ENCODE measurements around the gene TMC4.
"Not testable (repeated sequence)": the region's sequence is repeated elsewhere in the genome, so short reads cannot be mapped to it uniquely, and the experiment has no call there.

TMC4 gene

DNA sequence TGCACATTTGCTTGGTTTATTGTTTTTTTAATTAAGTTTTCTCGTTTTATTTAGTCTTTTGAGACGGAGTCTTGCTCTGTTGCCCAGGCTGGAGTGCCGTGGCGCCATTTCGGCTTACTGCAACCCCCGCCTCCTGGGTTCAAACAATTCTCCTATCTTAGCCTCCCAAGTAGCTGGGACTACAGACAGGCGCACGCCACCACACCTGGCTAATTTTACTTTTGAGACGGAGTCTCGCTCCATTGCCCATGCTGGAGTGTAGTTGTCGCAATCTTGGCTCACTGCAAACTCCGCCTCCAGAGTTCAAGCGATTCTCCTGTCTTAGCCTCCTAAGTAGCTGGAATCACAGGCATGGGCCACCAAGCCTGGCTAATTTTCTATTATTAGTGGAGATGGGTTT lies 29.0 kb upstream of the TMC4 start:
- no peak for DNase-seq

DNA sequence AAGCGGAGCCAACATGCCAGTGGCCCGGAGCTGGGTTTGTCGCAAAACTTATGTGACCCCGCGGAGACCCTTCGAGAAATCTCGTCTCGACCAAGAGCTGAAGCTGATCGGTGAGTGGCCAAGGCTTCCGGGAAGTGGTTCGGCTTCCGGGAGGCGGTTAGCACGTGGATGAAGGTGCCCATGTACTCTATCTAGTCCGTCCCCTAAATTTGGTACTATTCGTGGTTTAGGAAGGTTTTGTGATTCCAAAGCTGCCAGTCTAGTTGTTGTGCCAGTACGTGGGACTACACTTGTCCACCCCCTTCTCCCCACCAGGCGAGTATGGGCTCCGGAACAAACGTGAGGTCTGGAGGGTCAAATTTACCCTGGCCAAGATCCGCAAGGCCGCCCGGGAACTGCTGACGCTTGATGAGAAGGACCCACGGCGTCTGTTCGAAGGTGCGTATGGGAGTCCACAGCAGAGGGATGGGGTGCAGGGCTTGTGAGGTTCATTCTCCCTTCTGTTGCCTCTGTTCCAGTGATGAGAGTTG lies 28.3 kb upstream of the TMC4 start:
- no peak for DNase-seq

DNA sequence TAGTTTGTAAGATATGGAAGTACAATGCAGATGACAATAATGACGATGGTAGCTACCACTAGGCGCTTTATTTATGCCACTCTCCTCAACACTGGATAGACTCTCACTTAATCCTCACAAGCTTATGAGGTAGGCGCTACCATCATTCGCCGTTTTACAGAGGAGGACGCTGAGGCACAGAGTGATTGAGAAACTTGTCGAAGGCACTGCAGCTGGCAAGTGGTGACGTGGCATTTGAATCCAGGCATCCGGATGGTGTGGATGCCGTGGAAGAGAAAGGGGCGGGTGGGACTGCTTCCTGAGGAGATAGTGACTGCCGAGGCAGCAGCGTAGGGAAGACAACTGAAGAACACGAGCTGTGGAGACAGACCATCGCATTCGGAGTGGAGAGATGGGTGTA lies 26.4 kb upstream of the TMC4 start:
- no peak for DNase-seq

DNA sequence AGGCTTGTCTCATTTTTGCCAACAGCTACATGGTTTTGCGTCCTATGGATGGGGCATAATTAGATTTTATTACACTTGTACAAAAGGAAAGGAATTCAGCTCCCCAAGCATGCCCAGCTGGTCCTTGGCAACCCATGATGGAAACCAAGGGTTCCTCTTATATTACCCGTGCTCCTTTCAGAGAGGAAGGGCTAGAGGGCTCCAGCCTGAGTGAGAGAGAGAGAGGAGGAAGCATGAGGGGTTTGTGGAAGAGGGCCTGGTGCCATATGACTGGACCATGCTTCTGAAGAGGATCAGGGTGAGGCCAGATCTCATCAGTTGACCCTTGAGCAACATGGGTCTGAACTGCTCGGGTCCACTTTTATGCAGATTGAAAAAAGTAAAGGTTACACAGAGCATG lies 24.2 kb upstream of the TMC4 start:
- DNase-seq = no peak

DNA sequence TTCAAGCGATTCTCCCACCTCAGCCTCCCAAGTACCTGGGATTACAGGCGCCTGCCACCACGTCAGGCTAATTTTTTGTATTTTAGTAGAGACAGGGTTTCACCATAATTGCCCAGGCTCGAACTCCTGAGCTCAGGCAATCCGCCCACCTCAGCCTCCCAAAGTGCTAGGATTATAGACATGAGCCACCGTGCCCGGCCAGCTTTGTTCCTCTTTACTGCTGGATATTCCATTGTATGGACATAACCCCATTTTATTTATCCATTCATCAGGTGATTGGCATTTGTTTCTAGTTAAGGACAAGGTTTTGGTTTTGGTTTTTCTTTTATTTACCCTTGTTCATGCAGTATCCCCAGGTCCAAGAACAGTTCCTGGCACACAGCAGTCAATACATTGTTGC lies 23.6 kb upstream of the TMC4 start:
- no peak for DNase-seq

DNA sequence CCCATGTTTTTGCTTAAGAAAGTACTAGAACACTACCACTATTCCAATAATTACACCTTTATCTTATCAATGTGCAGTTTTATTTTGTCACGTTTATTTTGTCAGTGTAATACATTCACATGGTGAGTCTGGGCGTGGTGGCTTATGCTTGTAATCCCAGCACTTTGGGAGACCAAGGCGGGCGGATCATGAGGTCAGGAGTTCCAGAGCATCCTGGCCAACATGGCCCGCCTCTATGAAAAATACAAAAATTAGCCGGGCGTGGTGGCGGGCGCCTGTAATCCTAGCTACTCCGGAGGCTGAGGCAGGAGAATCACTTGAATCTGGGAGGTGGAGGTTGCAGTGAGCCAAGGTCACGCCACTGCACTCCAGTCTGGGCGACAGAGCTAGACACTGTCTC lies 21.5 kb upstream of the TMC4 start:
- DNase-seq = not testable (repeated sequence)

DNA sequence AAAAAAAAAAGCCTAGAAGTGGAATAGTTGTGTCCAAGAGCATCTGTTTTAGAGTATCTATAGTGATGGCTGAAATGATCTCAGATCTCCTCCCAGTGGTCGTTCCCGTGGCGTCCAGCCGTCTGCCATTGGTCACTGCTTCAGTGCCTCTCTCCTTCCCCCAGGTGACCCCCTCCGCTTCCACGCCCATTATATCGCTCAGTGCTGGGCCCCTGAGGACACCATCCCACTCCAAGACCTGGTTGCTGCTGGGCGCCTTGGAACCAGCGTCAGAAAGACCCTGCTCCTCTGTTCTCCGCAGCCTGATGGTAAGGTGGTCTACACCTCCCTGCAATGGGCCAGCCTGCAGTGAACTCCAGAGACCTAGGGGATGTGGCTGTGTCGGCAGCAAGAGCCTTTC lies 20.1 kb upstream of the TMC4 start:
- no peak for DNase-seq

DNA sequence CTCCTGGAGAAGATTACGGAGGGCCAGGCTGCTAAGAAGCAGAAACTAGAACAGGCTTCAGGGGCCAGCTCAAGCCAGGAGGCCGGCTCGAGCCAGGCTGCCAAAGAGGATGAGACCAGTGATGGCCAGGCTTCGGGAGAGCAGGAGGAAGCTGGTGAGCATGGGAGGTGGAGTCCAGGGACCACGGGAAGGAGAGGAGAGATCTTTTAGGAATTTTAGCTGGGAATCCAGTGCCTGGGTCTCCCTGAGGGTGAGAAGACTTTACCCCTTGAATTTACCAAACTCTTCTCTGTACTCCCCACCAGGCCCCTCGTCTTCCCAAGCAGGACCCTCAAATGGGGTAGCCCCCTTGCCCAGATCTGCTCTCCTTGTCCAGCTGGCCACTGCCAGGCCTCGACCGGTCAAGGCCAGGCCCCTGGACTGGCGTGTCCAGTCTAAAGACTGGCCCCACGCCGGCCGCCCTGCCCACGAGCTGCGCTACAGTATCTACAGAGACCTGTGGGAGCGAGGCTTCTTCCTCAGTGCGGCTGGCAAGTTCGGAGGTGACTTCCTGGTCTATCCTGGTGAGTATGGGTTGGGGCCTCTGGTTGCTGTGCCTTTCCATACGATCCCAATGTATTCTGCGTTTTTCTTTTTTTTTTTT lies 19.0 kb upstream of the TMC4 start:
- no peak for DNase-seq

DNA sequence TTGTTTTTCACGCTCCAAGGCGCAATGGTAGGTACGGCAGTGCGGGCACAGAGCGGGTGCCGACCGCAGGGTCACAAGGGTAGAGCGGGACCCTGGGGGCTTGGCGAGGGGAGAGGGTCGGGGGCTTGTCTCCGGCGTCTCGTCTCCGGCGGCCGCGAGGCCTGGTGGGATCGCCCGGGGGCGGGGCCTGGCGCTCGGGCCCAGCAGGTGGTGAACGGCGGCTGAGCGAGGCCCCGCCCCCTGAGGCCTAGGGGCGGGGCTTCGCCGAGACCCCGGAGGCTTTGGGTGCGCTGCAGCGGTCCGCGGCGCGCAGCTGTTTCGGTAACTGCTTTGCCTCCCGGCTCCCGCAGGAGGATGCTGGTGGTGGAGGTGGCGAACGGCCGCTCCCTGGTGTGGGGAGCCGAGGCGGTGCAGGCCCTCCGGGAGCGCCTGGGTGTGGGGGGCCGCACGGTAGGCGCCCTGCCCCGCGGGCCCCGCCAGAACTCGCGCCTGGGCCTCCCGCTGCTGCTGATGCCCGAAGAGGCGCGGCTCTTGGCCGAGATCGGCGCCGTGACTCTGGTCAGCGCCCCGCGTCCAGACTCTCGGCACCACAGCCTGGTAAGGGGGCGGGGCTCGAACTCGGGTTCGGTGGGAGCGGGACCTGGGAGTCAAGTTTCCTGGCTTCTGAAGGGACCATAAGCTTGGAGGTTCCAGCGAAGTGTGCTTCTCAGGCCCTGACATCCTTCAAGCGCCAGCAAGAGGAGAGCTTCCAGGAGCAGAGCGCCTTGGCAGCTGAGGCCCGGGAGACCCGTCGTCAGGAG lies 18.3 kb upstream of the TMC4 start, which contains the start of gene TSEN34:
Gene TSEN34 (plus strand): TSS at position 298 of the 800 bp plus-strand sequence. CDS start 57 bp downstream, at position 355.
- DNase-seq = peak; percentile 80

DNA sequence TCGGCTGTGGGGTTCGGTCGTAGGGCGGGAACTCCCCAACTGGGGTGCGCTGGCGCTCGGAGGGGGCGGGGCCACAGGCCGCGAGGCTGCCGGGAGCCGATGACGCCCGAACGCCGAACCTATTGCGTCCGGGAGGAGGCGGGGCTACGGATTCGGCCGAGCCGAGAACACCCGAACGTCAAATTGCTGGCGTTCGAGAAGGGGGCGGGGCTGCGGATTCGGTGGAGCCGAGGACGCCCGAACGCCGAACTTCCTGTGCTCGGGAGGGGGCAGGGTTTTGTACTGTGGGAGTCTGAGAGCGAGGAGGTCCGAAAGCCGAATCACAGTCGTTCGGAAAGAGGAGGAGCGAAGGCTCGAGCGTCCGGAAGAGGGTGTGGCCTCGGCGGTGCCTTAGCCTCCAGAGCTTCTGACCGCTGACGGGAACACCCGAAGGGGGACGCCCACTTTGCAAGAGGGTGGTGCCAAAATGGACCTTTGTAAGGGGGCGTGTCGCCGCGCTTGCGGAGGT lies 17.6 kb upstream of the TMC4 start:
- DNase-seq = peak; percentile 99

DNA sequence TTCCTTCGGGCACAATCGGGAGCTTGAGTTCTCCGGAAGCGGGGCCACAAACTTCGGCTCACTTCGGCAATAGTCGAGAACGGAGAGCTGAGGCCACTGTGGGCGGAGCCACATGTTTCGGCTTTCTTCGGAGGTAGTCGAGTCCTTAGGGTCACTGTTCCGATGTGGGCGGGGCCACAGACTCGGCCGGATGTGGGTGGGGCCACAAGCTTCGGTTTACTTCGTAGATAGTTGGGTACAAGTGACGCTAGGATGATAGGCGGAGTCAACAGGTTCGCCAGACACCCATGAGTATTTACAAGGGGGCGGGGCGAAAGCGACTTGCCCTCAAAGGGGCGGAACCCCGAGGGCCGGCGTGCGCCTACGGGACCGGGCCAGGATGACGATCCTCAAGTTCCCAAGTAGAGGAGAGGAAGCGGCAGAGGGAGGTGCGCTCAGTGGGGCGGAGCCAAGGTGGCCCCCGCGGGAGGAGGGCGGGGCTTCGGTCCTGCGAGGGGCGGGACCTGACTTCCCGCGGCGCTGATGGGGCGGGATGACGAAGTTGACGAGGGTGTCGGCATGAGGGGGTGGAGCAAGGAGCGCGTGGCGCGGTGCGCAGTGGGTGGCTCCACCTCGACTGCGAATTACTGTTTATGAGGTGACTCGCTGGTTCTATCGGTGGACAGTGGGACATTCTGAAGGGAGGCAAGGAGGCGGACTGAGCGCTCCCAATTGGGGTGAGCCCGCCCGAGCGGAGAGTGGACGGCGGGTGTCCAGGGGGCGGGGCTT lies 17.0 kb upstream of the TMC4 start:
- DNase-seq = peak; percentile 99

DNA sequence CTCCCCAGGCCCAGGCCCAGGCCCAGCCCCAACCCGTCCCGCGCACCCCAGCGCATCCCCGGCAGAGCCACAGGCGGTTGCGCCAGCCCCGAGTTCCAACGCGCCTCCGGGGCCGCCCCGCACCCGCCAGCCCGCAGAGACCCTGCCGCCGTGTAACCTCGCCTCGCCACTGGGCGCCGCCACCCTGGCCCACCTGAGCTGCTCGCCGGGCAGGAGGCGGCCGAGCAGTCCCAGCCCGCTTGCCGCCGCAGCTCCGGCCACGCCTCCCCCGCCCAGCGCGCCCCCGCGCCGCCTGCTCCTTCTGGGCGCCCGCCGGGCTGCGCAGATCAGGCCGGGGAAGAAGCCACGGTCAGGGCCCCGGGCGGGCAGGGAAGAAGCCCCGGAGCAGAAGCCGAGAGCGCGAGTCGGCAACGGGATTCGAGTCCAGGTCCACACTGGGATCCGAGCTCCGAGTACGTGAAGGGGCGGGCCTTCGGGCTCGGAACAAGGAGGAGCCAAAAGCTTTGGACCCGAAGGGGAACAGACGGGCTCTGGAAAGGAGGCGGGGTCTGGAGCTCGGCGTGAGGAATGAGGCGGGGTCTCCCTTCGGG lies 16.3 kb upstream of the TMC4 start, which contains the start of gene MBOAT7:
Gene MBOAT7 (minus strand): TSS at position 436 of the 590 bp plus-strand sequence. CDS start 1,072 bp downstream, outside the sequence.
- DNase-seq = no peak

DNA sequence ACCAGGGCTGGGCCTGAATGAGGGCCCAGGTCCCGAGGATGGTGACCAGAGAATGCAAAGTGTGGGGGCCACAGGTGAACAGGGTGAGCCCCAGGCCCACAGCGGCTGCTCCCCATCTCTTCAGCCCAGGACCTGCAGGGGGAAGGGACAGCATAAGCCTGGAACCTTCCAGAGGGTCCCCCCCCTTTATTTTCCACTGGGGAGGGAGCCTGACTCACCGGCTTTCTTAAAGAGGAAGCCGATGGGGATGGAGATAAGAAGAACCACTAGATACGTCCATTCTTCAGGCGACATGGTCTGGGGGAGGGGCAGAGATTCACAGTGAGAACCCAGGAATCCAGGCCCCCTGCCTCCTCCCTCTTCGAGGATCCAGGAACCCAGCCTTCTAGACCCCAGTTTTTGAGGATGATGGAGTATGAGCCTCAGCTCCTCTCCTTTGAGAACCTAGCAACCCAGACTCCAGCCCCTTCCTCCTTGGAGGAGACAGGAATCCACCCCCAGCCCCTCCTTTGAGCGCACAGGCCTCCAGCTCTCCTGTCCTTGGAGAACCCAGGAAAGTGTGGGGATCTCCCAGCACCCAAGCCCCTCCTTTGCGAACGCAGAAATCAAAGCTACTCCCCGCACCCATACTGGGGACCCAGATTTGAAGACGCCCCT lies 15.4 kb upstream of the TMC4 start:
- peak; percentile 53 for DNase-seq

DNA sequence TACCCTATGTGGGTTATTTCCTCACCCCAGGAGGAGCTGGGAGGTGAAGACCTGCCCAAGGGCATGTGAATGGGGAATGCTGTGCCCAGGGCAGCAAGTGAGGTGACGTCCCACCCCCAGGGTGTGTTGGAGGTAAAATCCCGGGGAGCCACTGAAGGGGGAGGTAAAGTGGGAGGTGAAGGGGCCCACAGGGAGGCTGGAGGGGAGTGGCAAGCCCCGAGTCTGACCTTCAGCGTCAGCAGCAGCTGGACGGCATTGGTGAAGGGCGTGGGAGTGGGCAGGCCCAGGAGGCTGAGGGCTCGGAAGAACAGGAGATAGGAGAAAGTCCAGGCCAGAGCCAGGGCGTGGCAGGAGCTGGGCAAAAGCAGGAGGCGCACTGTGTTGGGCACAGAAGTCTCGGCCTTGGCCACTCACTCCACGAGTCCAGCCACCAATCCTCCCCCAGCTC lies 14.0 kb upstream of the TMC4 start:
- DNase-seq = no peak

DNA sequence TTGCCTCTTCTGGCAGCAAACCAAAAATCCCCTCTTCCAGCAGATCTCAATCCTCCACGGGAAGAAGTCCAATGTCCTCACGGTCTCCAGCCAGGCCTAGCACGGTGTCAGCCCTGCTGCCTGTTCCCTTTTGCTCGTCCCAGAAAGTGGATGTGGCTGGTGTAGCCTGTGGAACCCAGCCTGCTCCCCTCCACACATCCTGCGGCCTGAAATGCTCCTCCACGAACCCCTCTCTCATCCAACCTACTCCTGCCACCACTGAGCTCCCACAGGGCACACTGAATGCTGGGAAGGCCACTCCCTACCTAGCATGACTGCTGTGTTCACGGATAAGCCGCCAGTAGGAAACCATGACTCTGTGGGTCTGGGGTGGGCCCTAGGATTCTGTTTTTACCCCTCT lies 13.4 kb upstream of the TMC4 start:
- no peak for DNase-seq

DNA sequence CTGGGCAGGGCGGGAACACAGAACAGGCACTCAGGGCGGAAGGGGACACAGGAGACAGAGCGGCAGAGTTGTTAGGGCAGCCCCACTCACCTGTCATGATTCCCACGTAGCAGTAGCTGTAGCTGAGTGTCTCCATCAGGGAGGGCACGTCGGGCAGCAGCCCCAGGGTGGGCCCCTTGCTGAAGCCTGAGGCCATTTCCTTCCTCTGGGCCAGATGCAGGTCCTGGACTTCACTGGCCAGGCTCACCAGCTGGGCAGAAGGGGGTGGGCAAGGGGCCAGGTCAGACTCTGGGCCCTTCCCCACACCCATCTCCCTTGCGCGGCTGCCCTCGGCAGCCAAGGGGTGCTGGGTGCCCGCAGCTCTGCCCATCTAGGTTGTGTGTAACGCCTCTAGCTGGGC lies 10.5 kb upstream of the TMC4 start:
- DNase-seq = no peak

DNA sequence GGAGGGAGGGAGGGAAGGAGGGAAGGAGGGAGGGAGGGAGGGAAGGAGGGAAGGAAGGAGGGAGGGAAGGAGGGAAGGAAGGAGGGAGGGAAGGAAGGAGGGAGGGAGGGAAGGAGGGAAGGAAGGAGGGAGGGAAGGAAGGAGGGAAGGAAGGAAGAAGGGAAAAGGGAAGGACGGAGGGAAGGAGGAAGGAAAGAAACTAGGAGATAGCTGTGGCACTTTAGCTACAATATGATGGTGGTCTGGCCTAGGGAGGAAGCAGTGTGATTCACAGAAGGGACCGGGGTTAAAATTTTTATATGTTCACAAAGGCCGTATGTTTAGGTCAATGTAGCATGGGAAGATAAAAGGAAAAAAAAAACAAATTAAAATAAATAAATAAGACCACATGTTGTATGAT lies 8.9 kb upstream of the TMC4 start:
- not testable (repeated sequence) for DNase-seq

DNA sequence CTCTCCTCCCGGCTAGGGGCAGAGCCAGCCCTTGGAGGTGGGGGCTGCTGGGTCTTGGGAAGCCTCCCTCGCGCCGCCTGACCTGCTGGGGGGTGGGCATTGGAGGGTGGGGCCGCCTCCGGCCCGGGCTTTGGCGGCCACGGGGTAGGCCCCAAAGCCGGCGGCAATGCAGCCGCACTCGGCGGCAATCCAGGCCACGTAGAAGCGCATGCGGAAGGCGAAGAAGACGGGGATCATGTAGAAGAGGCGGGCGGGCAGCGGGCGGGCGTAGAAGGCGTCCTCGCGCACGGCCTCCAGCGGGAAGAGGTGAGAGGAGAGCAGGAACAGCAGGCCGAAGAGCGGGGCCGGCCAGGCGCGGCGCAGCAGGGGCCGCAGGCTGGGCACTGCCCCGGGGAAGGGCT lies 7.7 kb upstream of the TMC4 start:
- no peak for DNase-seq

DNA sequence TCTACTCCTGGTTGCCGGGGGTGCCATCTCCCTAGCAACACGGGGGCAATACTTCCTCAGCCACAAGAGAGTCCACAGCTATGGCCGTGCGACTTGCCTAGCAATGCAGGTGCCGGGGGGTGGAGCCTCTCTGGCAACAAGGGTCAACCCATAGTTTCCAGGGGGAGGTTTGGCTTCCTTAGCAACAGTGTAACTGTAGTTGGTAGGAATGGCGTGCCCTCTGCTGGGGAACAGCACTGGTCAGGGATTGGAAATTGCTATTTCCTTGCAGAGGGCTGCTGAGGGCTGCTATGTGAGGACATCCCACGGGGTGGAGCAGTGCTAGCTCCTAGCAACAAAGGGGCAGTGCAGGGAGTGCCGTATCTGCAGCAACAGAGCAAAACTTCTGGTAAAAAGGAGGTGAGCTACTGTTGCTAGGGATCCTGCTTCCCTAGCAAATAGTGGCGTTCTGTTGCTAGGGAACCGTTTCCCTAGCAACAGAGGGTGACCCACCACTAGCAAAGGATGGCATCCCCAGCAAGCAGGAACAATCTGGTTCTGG lies 7.0 kb upstream of the TMC4 start:
- peak; percentile 69 for DNase-seq

DNA sequence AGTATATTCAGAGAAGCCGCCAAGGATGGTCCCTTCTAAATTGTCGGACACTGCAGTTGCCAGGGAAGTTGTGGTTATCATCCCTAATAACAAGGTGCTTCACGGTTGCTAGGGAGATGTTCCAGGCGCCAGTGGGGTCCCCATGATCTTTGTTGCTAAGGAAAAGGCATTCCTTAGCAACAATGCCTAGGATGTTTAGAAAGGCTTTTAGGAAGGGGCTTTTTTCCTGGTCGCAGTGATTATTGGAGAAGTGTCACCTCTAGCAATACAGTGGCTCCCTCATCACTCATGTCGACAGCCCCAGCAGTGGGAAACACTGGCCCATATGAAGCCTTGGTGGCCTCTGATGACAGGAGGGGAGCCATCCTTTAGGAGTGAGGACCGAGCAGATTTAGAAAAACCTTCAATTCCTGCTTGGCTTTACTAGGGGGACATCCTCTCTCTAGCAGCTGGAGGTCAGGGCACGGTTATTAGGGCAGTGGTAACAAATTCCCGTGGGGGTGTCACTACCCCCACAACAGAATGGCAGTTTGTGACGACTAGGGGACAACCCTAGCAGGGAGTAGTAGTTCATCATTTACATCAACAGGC lies 6.4 kb upstream of the TMC4 start:
- no peak for DNase-seq

DNA sequence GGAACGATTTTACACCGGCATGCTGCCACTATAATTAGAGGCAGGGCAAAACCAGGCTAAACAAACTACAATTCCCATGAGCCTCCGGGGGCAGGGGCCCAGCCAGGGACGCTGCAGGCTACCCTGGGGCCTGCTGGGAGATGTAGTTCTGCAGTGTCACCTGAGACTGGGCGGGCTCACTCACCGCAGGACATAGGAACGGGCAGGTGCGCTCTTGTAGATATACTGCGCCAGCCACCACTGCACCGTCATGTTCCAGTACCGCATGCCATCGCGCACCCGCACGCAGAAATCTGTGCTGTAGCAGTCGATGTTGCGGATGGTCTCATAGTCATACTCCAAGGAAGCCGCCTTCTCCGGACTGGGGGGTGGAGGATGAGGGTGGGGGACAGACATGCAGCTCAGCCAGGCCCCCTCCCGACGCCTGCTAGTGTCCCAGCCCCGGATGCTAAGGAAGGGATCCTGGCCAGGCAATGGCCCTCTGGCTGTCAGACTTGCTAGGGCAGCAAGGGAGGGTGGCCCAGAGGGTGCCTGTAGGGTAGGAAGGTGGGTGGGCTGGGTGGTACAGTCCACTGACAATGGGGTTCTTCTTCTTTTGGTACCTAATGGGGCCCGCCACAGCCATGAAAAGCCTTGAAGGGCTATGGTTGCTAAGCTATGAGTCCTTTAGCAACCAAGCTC lies 5.8 kb upstream of the TMC4 start:
- DNase-seq = no peak

All from NCI-H226 (cell line).